ENCODE results near the gene DOCK4. TPM values are rescaled to one million over a fixed set of nuclear protein-coding genes. Genes with fewer than 3 reads are reported as not detected.
"Not testable (repeated sequence)": the region's sequence is repeated elsewhere in the genome, so short reads cannot be mapped to it uniquely, and the experiment has no call there.

The DOCK4 gene
- total and polyA plus RNA-seq, 4 donors = 40.3 to 95.0 (median 56.4) TPM

GRCh38 chr7:112132051-112132694 is 74.0 kb downstream of the DOCK4 start:
- 17% methylated on average over 1 of the region's 4 CpGs for WGBS (ENCODE audit: insufficient coverage)
- Histone ChIP-seq H3K27ac (ENCODE audit: low read depth, low read length) (peak overlapping the region; percentile 29), H3K27me3 (ENCODE audit: control insufficient read depth, insufficient read depth, low read length) (no peaks in the 10 kb centered on the region), H3K4me1 (ENCODE audit: control insufficient read depth, insufficient read depth, low read length) (peaks cover 3% of the 10 kb centered on the region), H3K4me3 (ENCODE audit: low read depth, low read length) (no peak overlapping the region), H3K9me3 (ENCODE audit: control insufficient read depth, insufficient read depth, low read length) (no peaks in the 10 kb centered on the region), H3K36me3 (ENCODE audit: control insufficient read depth, insufficient read depth, low read length) (no peaks in the 10 kb centered on the region)
- peak in 1 of 6 donors; percentile 77 for DNase-seq (ENCODE audit: low read depth in 4 of 6, low spot score in 6 of 6)

- 76% methylated on average over 2 of the region's 10 CpGs for whole genome bisulfite sequencing (ENCODE audit: insufficient coverage)
- peak in 1 of 6 donors; percentile 53 for DNase-seq (ENCODE audit: low read depth in 4 of 6, low spot score in 6 of 6)
- Histone ChIP-seq H3K9me3 (ENCODE audit: control insufficient read depth, insufficient read depth, low read length) (no peaks in the 10 kb centered on the region), H3K27ac (ENCODE audit: low read depth, low read length) (no peak overlapping the region), H3K4me1 (ENCODE audit: control insufficient read depth, insufficient read depth, low read length) (peaks cover 3% of the 10 kb centered on the region), H3K27me3 (ENCODE audit: control insufficient read depth, insufficient read depth, low read length) (no peaks in the 10 kb centered on the region), H3K4me3 (ENCODE audit: low read depth, low read length) (no peak overlapping the region), H3K36me3 (ENCODE audit: control insufficient read depth, insufficient read depth, low read length) (no peaks in the 10 kb centered on the region)
These were observed 75.3 kb downstream of the DOCK4 start for GRCh38 chr7:112130729-112131410.

- peaks cover 3% of the 10 kb centered on the region for H3K4me1 ChIP-seq (ENCODE audit: control insufficient read depth, insufficient read depth, low read length)
- no peaks in the 10 kb centered on the region for H3K9me3 ChIP-seq (ENCODE audit: control insufficient read depth, insufficient read depth, low read length)
- 73% methylated on average over 5 of the region's 5 CpGs for WGBS (ENCODE audit: insufficient coverage)
- H3K27me3 ChIP-seq (ENCODE audit: control insufficient read depth, insufficient read depth, low read length) = no peaks in the 10 kb centered on the region
- H3K4me3 ChIP-seq (ENCODE audit: low read depth, low read length) = no peak overlapping the region
- H3K36me3 ChIP-seq (ENCODE audit: control insufficient read depth, insufficient read depth, low read length) = no peaks in the 10 kb centered on the region
- no peak for DNase-seq (ENCODE audit: low read depth in 4 of 6, low spot score in 6 of 6)
- H3K27ac ChIP-seq (ENCODE audit: low read depth, low read length) = no peak overlapping the region
These were observed 76.4 kb downstream of the DOCK4 start for GRCh38 chr7:112129655-112130323.

GRCh38 chr7:112128461-112129425 is 77.5 kb downstream of the DOCK4 start:
- not testable (repeated sequence) for H3K4me1 ChIP-seq (ENCODE audit: control insufficient read depth, insufficient read depth, low read length); H3K27me3 ChIP-seq (ENCODE audit: control insufficient read depth, insufficient read depth, low read length); H3K27ac ChIP-seq (ENCODE audit: low read depth, low read length); H3K9me3 ChIP-seq (ENCODE audit: control insufficient read depth, insufficient read depth, low read length); H3K36me3 ChIP-seq (ENCODE audit: control insufficient read depth, insufficient read depth, low read length); H3K4me3 ChIP-seq (ENCODE audit: low read depth, low read length); DNase-seq (ENCODE audit: low read depth in 4 of 6, low spot score in 6 of 6)
- no CpG with 5 or more reads among the region's 8 CpGs for WGBS (ENCODE audit: insufficient coverage)

- H3K27me3 ChIP-seq (ENCODE audit: control insufficient read depth, insufficient read depth, low read length); H3K4me1 ChIP-seq (ENCODE audit: control insufficient read depth, insufficient read depth, low read length); DNase-seq (ENCODE audit: low read depth in 4 of 6, low spot score in 6 of 6); H3K27ac ChIP-seq (ENCODE audit: low read depth, low read length); H3K9me3 ChIP-seq (ENCODE audit: control insufficient read depth, insufficient read depth, low read length); H3K4me3 ChIP-seq (ENCODE audit: low read depth, low read length); H3K36me3 ChIP-seq (ENCODE audit: control insufficient read depth, insufficient read depth, low read length): not testable (repeated sequence)
- no CpG with 5 or more reads among the region's 13 CpGs for WGBS (ENCODE audit: insufficient coverage)
These were observed 78.2 kb downstream of the DOCK4 start for GRCh38 chr7:112128041-112128440.

GRCh38 chr7:112125250-112125649 is 80.9 kb downstream of the DOCK4 start:
- Histone ChIP-seq H3K36me3 (ENCODE audit: control insufficient read depth, insufficient read depth, low read length) (no peaks in the 10 kb centered on the region), H3K27ac (ENCODE audit: low read depth, low read length) (no peak overlapping the region), H3K4me1 (ENCODE audit: control insufficient read depth, insufficient read depth, low read length) (peaks cover 3% of the 10 kb centered on the region), H3K27me3 (ENCODE audit: control insufficient read depth, insufficient read depth, low read length) (no peaks in the 10 kb centered on the region), H3K9me3 (ENCODE audit: control insufficient read depth, insufficient read depth, low read length) (no peaks in the 10 kb centered on the region), H3K4me3 (ENCODE audit: low read depth, low read length) (no peak overlapping the region)
- no peak for DNase-seq (ENCODE audit: low read depth in 4 of 6, low spot score in 6 of 6)
- no CpG with 5 or more reads among the region's 2 CpGs for WGBS (ENCODE audit: insufficient coverage)

- no peak overlapping the region for H3K27ac ChIP-seq (ENCODE audit: low read depth, low read length)
- H3K4me3 ChIP-seq (ENCODE audit: low read depth, low read length) = no peak overlapping the region
- WGBS (ENCODE audit: insufficient coverage) = 96% methylated on average over 5 of the region's 9 CpGs
- no peaks in the 10 kb centered on the region for H3K36me3 ChIP-seq (ENCODE audit: control insufficient read depth, insufficient read depth, low read length)
- no peaks in the 10 kb centered on the region for H3K9me3 ChIP-seq (ENCODE audit: control insufficient read depth, insufficient read depth, low read length)
- no peaks in the 10 kb centered on the region for H3K4me1 ChIP-seq (ENCODE audit: control insufficient read depth, insufficient read depth, low read length)
- DNase-seq (ENCODE audit: low read depth in 4 of 6, low spot score in 6 of 6) = no peak
- no peaks in the 10 kb centered on the region for H3K27me3 ChIP-seq (ENCODE audit: control insufficient read depth, insufficient read depth, low read length)
These were observed 82.0 kb downstream of the DOCK4 start for GRCh38 chr7:112124061-112124766.

- Histone ChIP-seq H3K27me3 (ENCODE audit: control insufficient read depth, insufficient read depth, low read length) (no peaks in the 10 kb centered on the region), H3K4me1 (ENCODE audit: control insufficient read depth, insufficient read depth, low read length) (no peaks in the 10 kb centered on the region), H3K4me3 (ENCODE audit: low read depth, low read length) (no peak overlapping the region), H3K36me3 (ENCODE audit: control insufficient read depth, insufficient read depth, low read length) (no peaks in the 10 kb centered on the region), H3K27ac (ENCODE audit: low read depth, low read length) (no peak overlapping the region), H3K9me3 (ENCODE audit: control insufficient read depth, insufficient read depth, low read length) (no peaks in the 10 kb centered on the region)
- 100% methylated on average over 1 of the region's 2 CpGs for WGBS (ENCODE audit: insufficient coverage)
- no peak for DNase-seq (ENCODE audit: low read depth in 4 of 6, low spot score in 6 of 6)
These were observed 83.4 kb downstream of the DOCK4 start for GRCh38 chr7:112122798-112123197.

GRCh38 chr7:112122144-112122543 is 84.1 kb downstream of the DOCK4 start:
- Histone ChIP-seq H3K4me3 (ENCODE audit: low read depth, low read length) (no peak overlapping the region), H3K27me3 (ENCODE audit: control insufficient read depth, insufficient read depth, low read length) (no peaks in the 10 kb centered on the region), H3K36me3 (ENCODE audit: control insufficient read depth, insufficient read depth, low read length) (no peaks in the 10 kb centered on the region), H3K27ac (ENCODE audit: low read depth, low read length) (no peak overlapping the region), H3K4me1 (ENCODE audit: control insufficient read depth, insufficient read depth, low read length) (no peaks in the 10 kb centered on the region), H3K9me3 (ENCODE audit: control insufficient read depth, insufficient read depth, low read length) (no peaks in the 10 kb centered on the region)
- no peak for DNase-seq (ENCODE audit: low read depth in 4 of 6, low spot score in 6 of 6)
